GM06990 (cell line): Measurements from ENCODE around the gene DDR1.
A peak's percentile ranks its signal among the peaks of the same experiment; 100 is the strongest.

ENCODE experiments used
- DNase-seq: peaks from one replicate; pipeline ENCODE4 v3.0.0-alpha.2; 2011; ENCODE audit not compliant: insufficient read length; ENCODE audit errors: extremely low read depth
- H3K27me3 ChIP-seq: replicated peaks from 2 replicates; pipeline ENCODE4 v1.6.0; 2011; ENCODE audit warnings: low read length; ENCODE audit not compliant: control insufficient read depth, insufficient read depth
- H3K36me3 ChIP-seq: 2 replicates; pipeline ENCODE4 v1.5.1; 2011; ENCODE audit warnings: low read length; ENCODE audit not compliant: control insufficient read depth, insufficient read depth
- H3K4me3 ChIP-seq: replicated peaks from 2 replicates; pipeline ENCODE4 v1.5.1; 2011; ENCODE audit warnings: low read depth, mild to moderate bottlenecking, control low read depth, low read length
- TF ChIP-seq, protein P1 (sequence below): IDR thresholded peaks from 2 replicates; pipeline ENCODE4 v1.5.1; 2011; ENCODE audit warnings: low read length, control low read depth, mild to moderate bottlenecking, inconsistent platforms; ENCODE audit not compliant: insufficient read depth, poor library complexity, severe bottlenecking

Gene DDR1

DNA sequence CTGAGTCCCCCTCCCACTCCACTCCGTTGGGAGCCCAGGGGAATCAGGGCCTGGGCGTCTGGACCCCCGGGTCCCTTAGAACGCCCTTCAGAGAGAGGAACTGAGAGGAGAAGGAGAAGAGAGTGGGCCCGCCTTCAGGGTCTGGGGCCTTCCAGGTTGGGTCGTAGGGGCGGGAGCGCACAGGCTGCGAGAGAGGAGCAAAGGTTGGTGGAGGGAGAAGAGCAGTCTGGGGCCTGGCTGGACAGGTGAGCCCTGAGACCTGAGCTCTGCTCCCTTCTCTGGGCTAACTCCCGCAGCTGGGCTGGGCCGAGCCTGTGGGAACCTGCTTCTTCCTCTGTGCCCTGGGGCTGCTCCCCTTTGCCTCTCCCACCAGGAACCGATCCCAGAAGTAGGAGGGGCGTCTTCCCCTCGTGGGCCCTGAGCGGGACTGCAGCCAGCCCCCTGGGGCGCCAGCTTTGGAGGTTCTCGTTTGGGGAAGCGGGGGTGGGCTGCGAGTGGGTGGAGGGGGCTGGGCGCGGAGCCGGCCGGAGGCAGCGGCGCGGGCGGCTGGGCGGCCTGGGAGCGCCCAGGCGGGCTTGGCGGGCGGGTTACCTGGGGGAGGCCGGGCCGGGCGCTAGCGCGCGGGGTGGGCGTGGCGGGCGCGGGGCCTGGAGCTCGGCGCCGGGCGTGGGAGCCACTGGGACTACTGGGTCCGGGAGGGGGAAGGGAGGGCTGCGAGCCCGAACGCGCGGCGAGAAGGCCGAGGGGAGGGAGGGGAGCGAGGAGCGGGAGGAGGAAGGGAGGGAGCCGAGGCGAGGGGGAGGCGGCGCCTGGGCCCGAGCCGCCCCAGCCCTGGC is at the start of gene DDR1:
Gene DDR1 (plus strand): TSS at position 835 of the 836 bp plus-strand sequence. CDS start 4,211 bp downstream, outside the sequence.
- peak within 1 kb of the TSS; percentile 67 for H3K4me3 ChIP-seq

DNA sequence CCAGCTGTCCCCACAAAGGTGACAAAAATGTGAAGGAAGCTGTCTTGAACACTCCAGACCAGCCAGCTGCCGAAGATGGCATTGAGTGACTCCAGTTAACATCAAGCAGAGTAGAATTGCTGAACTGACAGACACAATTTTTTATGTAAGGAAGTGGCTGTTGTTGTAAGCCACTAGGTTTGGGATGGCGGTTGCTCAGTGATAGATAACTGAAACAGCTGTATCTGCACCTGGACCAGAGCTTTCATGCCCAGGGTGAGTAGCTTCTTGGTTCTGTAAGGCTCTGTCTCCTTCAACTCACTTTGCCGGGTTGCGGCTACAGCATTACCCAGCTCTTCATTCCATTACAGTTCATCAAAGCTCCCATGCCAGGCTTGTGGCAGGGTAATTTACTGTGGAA is 49.7 kb upstream of the DDR1 start:
- TF ChIP-seq, protein P1, sequence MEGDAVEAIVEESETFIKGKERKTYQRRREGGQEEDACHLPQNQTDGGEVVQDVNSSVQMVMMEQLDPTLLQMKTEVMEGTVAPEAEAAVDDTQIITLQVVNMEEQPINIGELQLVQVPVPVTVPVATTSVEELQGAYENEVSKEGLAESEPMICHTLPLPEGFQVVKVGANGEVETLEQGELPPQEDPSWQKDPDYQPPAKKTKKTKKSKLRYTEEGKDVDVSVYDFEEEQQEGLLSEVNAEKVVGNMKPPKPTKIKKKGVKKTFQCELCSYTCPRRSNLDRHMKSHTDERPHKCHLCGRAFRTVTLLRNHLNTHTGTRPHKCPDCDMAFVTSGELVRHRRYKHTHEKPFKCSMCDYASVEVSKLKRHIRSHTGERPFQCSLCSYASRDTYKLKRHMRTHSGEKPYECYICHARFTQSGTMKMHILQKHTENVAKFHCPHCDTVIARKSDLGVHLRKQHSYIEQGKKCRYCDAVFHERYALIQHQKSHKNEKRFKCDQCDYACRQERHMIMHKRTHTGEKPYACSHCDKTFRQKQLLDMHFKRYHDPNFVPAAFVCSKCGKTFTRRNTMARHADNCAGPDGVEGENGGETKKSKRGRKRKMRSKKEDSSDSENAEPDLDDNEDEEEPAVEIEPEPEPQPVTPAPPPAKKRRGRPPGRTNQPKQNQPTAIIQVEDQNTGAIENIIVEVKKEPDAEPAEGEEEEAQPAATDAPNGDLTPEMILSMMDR, result no peak
- H3K36me3 ChIP-seq, result no peaks in the 10 kb centered on the region
- H3K4me3 ChIP-seq, result no peak overlapping the region
- DNase-seq, result no peak
- no peaks in the 10 kb centered on the region for H3K27me3 ChIP-seq

More for the DNA sequence above, at the start of gene DDR1:
- DNase-seq, result peak; percentile 60
- Histone ChIP-seq H3K27me3 (no peaks in the 10 kb centered on the region), H3K36me3 (no peaks in the 10 kb centered on the region)
- TF ChIP-seq, protein P1, result no peak

DNA sequence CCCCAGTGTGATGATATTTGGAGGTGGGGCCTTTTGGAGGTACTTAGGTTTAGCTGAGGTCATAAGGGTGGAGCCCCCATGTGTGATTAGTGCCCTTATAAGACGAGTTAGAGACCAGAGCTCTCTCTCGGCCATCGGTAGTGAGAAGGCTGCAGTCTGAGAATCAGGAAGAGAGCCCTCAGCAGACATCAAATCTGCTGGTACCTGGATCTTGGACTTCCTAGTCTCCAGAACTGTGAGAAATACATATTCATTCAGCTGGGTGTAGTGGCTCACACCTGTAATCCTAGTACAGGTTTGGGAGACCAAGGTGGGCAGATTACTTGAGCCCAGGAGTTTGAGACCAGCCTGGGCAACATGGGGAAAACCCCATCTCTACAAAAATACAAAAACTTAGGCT is 48.7 kb upstream of the DDR1 start:
- Histone ChIP-seq H3K4me3 (no peak overlapping the region), H3K36me3 (no peaks in the 10 kb centered on the region), H3K27me3 (no peaks in the 10 kb centered on the region)
- TF ChIP-seq, protein P1, result no peak
- no peak for DNase-seq

DNA sequence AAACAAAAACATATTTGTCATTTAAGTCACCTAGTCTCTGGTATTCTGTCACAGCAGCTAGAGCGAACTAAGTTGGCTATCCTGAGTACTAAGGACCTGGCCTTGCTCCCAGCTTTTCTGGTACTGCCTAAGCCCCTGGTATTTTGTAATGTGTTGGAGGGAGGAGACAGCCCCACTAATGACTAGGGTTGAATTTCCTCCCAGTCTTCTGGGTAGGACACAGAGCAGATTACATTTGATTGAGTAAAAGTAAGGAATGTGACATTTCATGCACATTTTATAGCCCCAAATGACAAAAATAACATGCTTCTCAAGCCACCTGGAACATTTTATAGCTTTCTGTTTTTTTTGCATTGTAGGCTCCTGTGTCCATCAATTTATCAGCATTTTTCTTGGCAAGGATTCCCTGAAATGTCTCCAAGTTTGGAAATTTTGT is 47.9 kb upstream of the DDR1 start:
- no peaks in the 10 kb centered on the region for H3K36me3 ChIP-seq
- no peak overlapping the region for H3K4me3 ChIP-seq
- DNase-seq, result no peak
- H3K27me3 ChIP-seq, result no peaks in the 10 kb centered on the region
- TF ChIP-seq, protein P1, result no peak

DNA sequence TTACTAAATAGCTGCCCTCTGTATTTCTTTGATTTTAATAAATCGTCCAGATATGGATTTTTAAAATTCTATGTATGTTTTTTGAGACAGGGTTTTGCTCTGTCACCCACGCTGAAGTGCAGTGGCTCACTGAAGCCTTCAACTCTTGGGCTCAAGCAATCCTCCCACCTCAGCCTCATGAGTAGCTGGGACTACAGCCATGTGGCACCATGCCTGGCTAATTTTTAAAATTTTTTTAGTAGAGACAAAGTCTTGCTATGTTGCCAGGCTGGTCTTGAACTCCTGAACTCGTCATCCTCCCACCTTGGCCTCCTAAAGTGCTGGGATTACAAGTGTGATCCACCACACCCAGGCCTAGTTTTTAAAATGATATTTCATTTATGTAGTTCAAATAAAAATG is 47.4 kb upstream of the DDR1 start:
- Histone ChIP-seq H3K4me3 (no peak overlapping the region), H3K27me3 (no peaks in the 10 kb centered on the region), H3K36me3 (no peaks in the 10 kb centered on the region)
- no peak for DNase-seq
- TF ChIP-seq, protein P1, result no peak
